ENCODE results near the gene XRCC6.
A peak's percentile ranks its signal among the peaks of the same experiment; 100 is the strongest.
"Not testable (repeated sequence)": the region's sequence is repeated elsewhere in the genome, so short reads cannot be mapped to it uniquely, and the experiment has no call there.

Gene XRCC6

GRCh38 chr22:41621099-41621910 lies at the start of gene XRCC6:
XRCC6 (plus strand) TSS chr22:41621295; CDS start chr22:41622005, 710 bp downstream.
- DNase-seq: peak; percentile 99

GRCh38 chr22:41571786-41572185 lies 49.3 kb upstream of the XRCC6 start:
- no peak for DNase-seq

GRCh38 chr22:41572305-41572704 lies 48.8 kb upstream of the XRCC6 start:
- DNase-seq: not testable (repeated sequence)

GRCh38 chr22:41573677-41574076 lies 47.4 kb upstream of the XRCC6 start:
- no peak for DNase-seq

GRCh38 chr22:41574847-41575381 lies 46.2 kb upstream of the XRCC6 start:
- no peak for DNase-seq

- DNase-seq: no peak
Observed at GRCh38 chr22:41575533-41575932, 45.6 kb upstream of the XRCC6 start.

GRCh38 chr22:41576877-41577276 lies 44.2 kb upstream of the XRCC6 start:
- DNase-seq: peak; percentile 13

- DNase-seq: no peak
Observed at GRCh38 chr22:41578114-41578513, 43.0 kb upstream of the XRCC6 start.

- no peak for DNase-seq
Observed at GRCh38 chr22:41578818-41579217, 42.3 kb upstream of the XRCC6 start.

GRCh38 chr22:41579297-41579996 lies 41.6 kb upstream of the XRCC6 start:
- DNase-seq: no peak

GRCh38 chr22:41579997-41580355 lies 41.1 kb upstream of the XRCC6 start:
- DNase-seq: no peak

- no peak for DNase-seq
Observed at GRCh38 chr22:41582694-41583093, 38.4 kb upstream of the XRCC6 start.

GRCh38 chr22:41584881-41585280 lies 36.2 kb upstream of the XRCC6 start:
- DNase-seq: no peak

- no peak for DNase-seq
Observed at GRCh38 chr22:41585898-41586297, 35.2 kb upstream of the XRCC6 start.

- no peak for DNase-seq
Observed at GRCh38 chr22:41587347-41587723, 33.8 kb upstream of the XRCC6 start.

- DNase-seq: peak; percentile 99
Observed at GRCh38 chr22:41589391-41590241, 31.5 kb upstream of the XRCC6 start, which contains the start of gene PMM1. PMM1 (minus strand) TSS chr22:41589840; CDS start chr22:41589805, 35 bp downstream.

- not testable (repeated sequence) for DNase-seq
Observed at GRCh38 chr22:41593336-41593960, 27.6 kb upstream of the XRCC6 start.

- DNase-seq: no peak
Observed at GRCh38 chr22:41595703-41596102, 25.4 kb upstream of the XRCC6 start.

GRCh38 chr22:41596776-41597634 lies 24.1 kb upstream of the XRCC6 start:
- DNase-seq: peak; percentile 23

- DNase-seq: no peak
Observed at GRCh38 chr22:41597635-41597953, 23.5 kb upstream of the XRCC6 start.

- no peak for DNase-seq
Observed at GRCh38 chr22:41598081-41598480, 23.0 kb upstream of the XRCC6 start.

All from DMS153 (cell line).